H1 (cell line): ENCODE results near the gene TMA7B. TPM values are rescaled to one million over a fixed set of nuclear protein-coding genes. Genes with fewer than 3 reads are reported as not detected.

Experiments
- CBX5 ChIP-seq: fragments of 300-800, 300-1000 bp; sonication (generic); IDR thresholded peaks from 2 replicates; pipeline ENCODE4 v1.7.1; 2016; ENCODE audit warnings: antibody characterized with exemption, low read length, low read depth
- EZH2 ChIP-seq: fragments of 200-600 bp; sonication (generic); IDR thresholded peaks from 2 replicates; pipeline ENCODE4 v1.7.1; 2012; ENCODE audit warnings: low read depth, mild to moderate bottlenecking, moderate library complexity, low read length, inconsistent platforms; ENCODE audit not compliant: severe bottlenecking
- FOSL1 ChIP-seq: IDR thresholded peaks from 2 replicates; pipeline ENCODE4 v1.6.1; 2011; ENCODE audit warnings: mild to moderate bottlenecking, low read depth, low read length, moderate library complexity; ENCODE audit not compliant: insufficient read depth
- RFX5 ChIP-seq: IDR thresholded peaks from 2 replicates; pipeline ENCODE4 v1.6.1; 2011; ENCODE audit warnings: low read depth, low read length, improper control_type of control experiment, borderline replicate concordance
- polyA plus RNA-seq, 7 experiments: library from polyadenylated mRNA; depleted of rRNA in 3 of 7; stranded (reverse) in 5 of 7; unstranded in 2 of 7; fragments of >200 nt in 5 of 7; fragments of 200-250 nt in 2 of 7; gene quantifications; 1 replicate in 5 of 7; 2 replicates in 1 of 7; 4 replicates in 1 of 7; pipeline versions ENCODE4 v1.2.1 to v1.2.3, GENCODE V29; 2011 to 2013; ENCODE audit warnings: missing spikeins in 2 of 7, mixed read lengths in 2 of 7
- total RNA-seq: library from RNA; stranded (reverse); fragmentation: NEBNext Ultra II Directional; extraction: Animal tissue kit (Norgen Biotek cat#: 25700); gene quantifications from 2 replicates; pipeline ENCODE4 v1.2.1, GENCODE V29; 2021

TMA7B gene
- total and polyA plus RNA-seq, 2 of the 8 experiments (the other 6 are each of a cell fraction or from before 2014, with no cell fraction given) = not detected

DNA sequence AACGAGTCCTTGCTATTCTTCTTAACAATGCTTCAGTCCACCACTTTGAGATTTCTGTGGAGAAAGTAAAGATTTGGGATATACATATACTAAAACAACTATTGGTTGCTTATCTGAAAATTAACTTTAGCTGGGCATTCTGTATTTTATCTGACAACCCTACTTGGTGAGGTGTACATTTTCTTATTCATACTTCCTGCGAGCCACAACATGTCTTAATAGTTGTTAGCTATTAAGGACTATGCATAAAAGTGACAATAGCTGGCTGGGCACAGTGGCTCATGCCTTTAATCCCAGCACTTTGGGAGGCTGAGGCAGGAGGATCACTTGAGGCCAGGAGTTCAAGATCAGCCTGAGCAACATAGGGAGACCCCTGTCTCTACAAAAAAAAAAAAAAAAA lies 28.0 kb upstream of the TMA7B start (continued):
- TF ChIP-seq RFX5 = no peak
- TF ChIP-seq CBX5 = no peak
- no peak for TF ChIP-seq EZH2
- no peak for TF ChIP-seq FOSL1
